OCI-LY1 (cell line): ENCODE results near the gene ATP8A1.

Experiments used
- H2AFZ ChIP-seq: fragments of 200-600 bp; sonication (generic), shearing (Covaris generic); 2 replicates; pipeline ENCODE4 v1.6.0; 2014; ENCODE audit warnings: antibody characterized with exemption, mild to moderate bottlenecking, low read length
- H3F3A ChIP-seq: fragments of 200-600 bp; sonication (generic), shearing (Covaris generic); 2 replicates; pipeline ENCODE4 v1.6.0; 2014; ENCODE audit warnings: mild to moderate bottlenecking, antibody characterized with exemption, low read length, moderate library complexity; ENCODE audit not compliant: insufficient read depth
- H3K27ac ChIP-seq: fragments of 200-600 bp; sonication (generic); 2 replicates; pipeline ENCODE4 v1.5.1; 2014; ENCODE audit warnings: low read length, mixed run types, mild to moderate bottlenecking, low read depth; ENCODE audit not compliant: poor library complexity, severe bottlenecking
- H3K27me3 ChIP-seq: fragments of 200-600 bp; sonication (generic); 2 replicates; pipeline ENCODE4 v1.6.0; 2014; ENCODE audit warnings: antibody characterized with exemption, mild to moderate bottlenecking, low read length, moderate library complexity; ENCODE audit not compliant: insufficient read depth
- H3K36me3 ChIP-seq: fragments of 200-600 bp; sonication (generic); 2 replicates; pipeline ENCODE4 v1.6.1; 2014; ENCODE audit warnings: mild to moderate bottlenecking, antibody characterized with exemption, low read length, moderate library complexity, mixed read lengths; ENCODE audit not compliant: insufficient read depth
- H3K4me1 ChIP-seq: fragments of 200-600 bp; sonication (generic); 2 replicates; pipeline ENCODE4 v1.5.1; 2014; ENCODE audit warnings: mild to moderate bottlenecking, low read length, moderate library complexity; ENCODE audit not compliant: insufficient read depth, severe bottlenecking
- H3K4me2 ChIP-seq: fragments of 200-600 bp; sonication (generic), shearing (Covaris generic); 2 replicates; pipeline ENCODE4 v1.6.1; 2014; ENCODE audit warnings: low read length
- H3K4me3 ChIP-seq: fragments of 200-600 bp; sonication (generic); 2 replicates; pipeline ENCODE4 v1.5.1; 2014; ENCODE audit warnings: low read length, low read depth, mild to moderate bottlenecking, mixed read lengths; ENCODE audit not compliant: poor library complexity, severe bottlenecking
- H3K79me2 ChIP-seq: fragments of 200-600 bp; shearing (Covaris generic); 2 replicates; pipeline ENCODE4 v1.6.1; 2016; ENCODE audit warnings: mixed run types, low read length, mixed read lengths; ENCODE audit not compliant: insufficient read depth
- H3K9ac ChIP-seq: fragments of 200-600 bp; sonication (generic), shearing (Covaris generic); 2 replicates; pipeline ENCODE4 v1.6.1; 2014; ENCODE audit warnings: mild to moderate bottlenecking, low read length, mixed read lengths
- H3K9me2 ChIP-seq: fragments of 200-600 bp; sonication (generic), shearing (Covaris generic); 2 replicates; pipeline ENCODE4 v1.6.1; 2014; ENCODE audit warnings: low read depth, mild to moderate bottlenecking, low read length, mixed read lengths
- H3K9me3 ChIP-seq: fragments of 200-600 bp; shearing (Covaris generic); 2 replicates; pipeline ENCODE4 v1.6.1; 2014; ENCODE audit warnings: low read length, mixed read lengths
- H4K20me1 ChIP-seq: fragments of 200-600 bp; sonication (generic), shearing (Covaris generic); 2 replicates; pipeline ENCODE4 v1.6.0; 2016; ENCODE audit warnings: mild to moderate bottlenecking, low read length; ENCODE audit not compliant: insufficient read depth
- CTCF ChIP-seq: fragments of 200-600 bp; sonication (generic), shearing (Covaris generic); IDR thresholded peaks from 2 replicates; pipeline ENCODE4 v1.5.1; 2017; ENCODE audit warnings: mild to moderate bottlenecking, antibody characterized with exemption, low read length, moderate library complexity, mixed read lengths
- EZH2 ChIP-seq: fragments of 200-600 bp; sonication (generic), shearing (Covaris generic); IDR thresholded peaks from 2 replicates; pipeline ENCODE4 v1.8.0; 2017; ENCODE audit warnings: borderline replicate concordance, mixed run types, mild to moderate bottlenecking, antibody characterized with exemption, low read length, moderate library complexity, mixed read lengths

The ATP8A1 gene

GRCh38 chr4:42649870-42650269 is 7.0 kb downstream of the ATP8A1 start:
- Histone ChIP-seq H2AFZ (no peak overlapping the region), H3K36me3 (peaks cover 5% of the 10 kb centered on the region), H3K9me2 (no peaks in the 10 kb centered on the region), H3K4me1 (peaks cover 41% of the 10 kb centered on the region), H3K9ac (no peak overlapping the region), H3K4me2 (no peak overlapping the region), H3K4me3 (no peak overlapping the region), H3F3A (no peaks in the 10 kb centered on the region), H4K20me1 (no peaks in the 10 kb centered on the region), H3K27me3 (no peaks in the 10 kb centered on the region), H3K79me2 (peaks cover 40% of the 10 kb centered on the region), H3K27ac (no peak overlapping the region), H3K9me3 (0 out of 2 replicates have a peak, but pooled peaks cover 5% of the 10 kb centered on the region)
- TF ChIP-seq CTCF: no peak
- TF ChIP-seq EZH2: no peak

DNA sequence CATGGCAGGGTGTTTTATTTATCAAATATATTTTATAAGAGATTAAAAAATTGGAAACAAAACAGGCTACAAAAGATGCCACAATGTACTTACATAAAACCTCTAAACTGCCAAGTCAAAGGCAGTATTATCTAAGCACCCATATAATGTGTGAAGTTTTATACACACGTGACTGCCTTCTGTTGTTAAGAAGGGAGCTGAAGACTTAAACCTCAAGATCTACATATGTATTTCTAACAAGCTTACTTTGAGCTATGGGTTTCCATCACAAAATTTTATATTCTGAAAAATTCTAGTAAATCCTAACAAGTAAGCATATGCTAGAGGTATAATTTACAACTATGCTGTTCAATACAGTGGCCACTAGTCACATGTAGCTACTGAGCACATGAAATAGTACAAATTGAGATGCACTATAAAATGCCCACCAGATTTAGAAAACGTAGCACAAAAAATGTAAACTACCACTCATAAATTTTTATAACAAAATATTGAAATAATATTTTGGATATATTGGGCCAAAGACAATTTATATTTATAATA is 9.8 kb downstream of the ATP8A1 start:
- peaks cover 45% of the 10 kb centered on the region for H3K79me2 ChIP-seq

GRCh38 chr4:42646013-42646784 is 10.7 kb downstream of the ATP8A1 start:
- peaks cover 46% of the 10 kb centered on the region for H3K79me2 ChIP-seq
- no peaks in the 10 kb centered on the region; the same call in 1 of the 2 replicates for H3K36me3 ChIP-seq
- H3K9me3 ChIP-seq: no peaks in the 10 kb centered on the region
- H3K4me2 ChIP-seq: peak overlapping the region; percentile 68
- no peaks in the 10 kb centered on the region for H3F3A ChIP-seq
- H3K4me1 ChIP-seq: peaks cover 68% of the 10 kb centered on the region
- TF ChIP-seq CTCF (no peak), EZH2 (no peak)
- no peaks in the 10 kb centered on the region for H3K9me2 ChIP-seq
- peak overlapping the region; percentile 27; the same call in 1 of the 2 replicates for H3K9ac ChIP-seq
- no peaks in the 10 kb centered on the region for H4K20me1 ChIP-seq
- H3K27me3 ChIP-seq: no peaks in the 10 kb centered on the region
- H3K4me3 ChIP-seq: peak overlapping the region; percentile 39
- H2AFZ ChIP-seq: no peak overlapping the region
- H3K27ac ChIP-seq: peak overlapping the region; percentile 40

More for the DNA sequence above, 9.8 kb downstream of the ATP8A1 start:
- Histone ChIP-seq H3K9ac (no peak overlapping the region), H3K4me2 (no peak overlapping the region), H3K27ac (no peak overlapping the region), H3K9me2 (no peaks in the 10 kb centered on the region), H3K27me3 (no peaks in the 10 kb centered on the region), H3K4me1 (peaks cover 60% of the 10 kb centered on the region), H3F3A (no peaks in the 10 kb centered on the region), H3K4me3 (no peak overlapping the region), H2AFZ (no peak overlapping the region), H4K20me1 (no peaks in the 10 kb centered on the region), H3K36me3 (peaks cover 5% of the 10 kb centered on the region), H3K9me3 (0 out of 2 replicates have a peak, but pooled peaks cover 5% of the 10 kb centered on the region)
- no peak for TF ChIP-seq CTCF
- TF ChIP-seq EZH2: no peak
